GM12878 (cell line): ENCODE measurements around the gene LSR. TPM values are rescaled to one million over a fixed set of nuclear protein-coding genes. Genes with fewer than 3 reads are reported as not detected.

ENCODE experiments used
- ATAC-seq: fragments of 200-7000 bp; cut with Tn5 transposase; 3 replicates; pipeline ENCODE4 v1.9.1; 2020; ENCODE audit warnings: mild to moderate bottlenecking, moderate library complexity
- BruUV-seq: library from RNA; stranded (reverse); fragments of 400-500 nt; replicated peaks from 2 replicates; lab custom pipeline; 2021; lab: Mats Ljungman, UMichigan
- CTCF ChIA-PET: fragments of 300-600 bp; sonication (Branson Sonifier 250); formaldehyde crosslinking; extraction: SDS; loops from one replicate; lab custom pipeline; 2021; ENCODE audit warnings: inconsistent platforms; lab: Yijun Ruan, JAX
- POLR2A ChIA-PET: fragments of 350-600 bp; formaldehyde crosslinking; extraction: SDS; loops from one replicate; lab custom pipeline; 2021; ENCODE audit warnings: inconsistent platforms; lab: Charles Lee
- RAD21 ChIA-PET: fragments of 300-600 bp; sonication (Branson Sonifier 250); formaldehyde crosslinking; loops from one replicate; lab custom pipeline; 2023; ENCODE audit warnings: antibody characterized with exemption; ENCODE audit not compliant: unreplicated experiment; lab: Charles Lee
- SMC1A ChIA-PET: fragments of 300-600 bp; sonication (Branson Sonifier 250); formaldehyde crosslinking; loops from one replicate; lab custom pipeline; 2023; ENCODE audit not compliant: unreplicated experiment, uncharacterized antibody; lab: Charles Lee
- DNase-seq: peaks from one replicate; pipeline ENCODE4 v3.0.0-alpha.2; 2011; ENCODE audit warnings: low read depth, low spot score
- FAIRE-seq: peaks from 3 replicates; lab custom pipeline; 2011; peaks lifted over from hg19 to GRCh38; lab: Jason Lieb, UNC
- H2AFZ ChIP-seq: 2 replicates; pipeline ENCODE4 v1.6.0; 2011; ENCODE audit warnings: low read depth, low read length, control low read depth; ENCODE audit not compliant: control insufficient read depth
- H3K27ac ChIP-seq: 2 replicates; pipeline ENCODE4 v1.5.1; 2011; ENCODE audit warnings: control low read depth; ENCODE audit not compliant: control insufficient read depth, insufficient read depth
- H3K27me3 ChIP-seq, 2 experiments: replicated peaks in 1 of 2; 2 replicates each; pipeline versions ENCODE4 v1.6.0 to v1.6.1; 2011; ENCODE audit warnings: low read length in 1 of 2; ENCODE audit not compliant: control insufficient read depth in 2 of 2, insufficient read depth in 2 of 2
- H3K36me3 ChIP-seq, 2 experiments: 2 replicates each; pipeline ENCODE4 v1.5.1; 2011; ENCODE audit warnings: low read length in 1 of 2; ENCODE audit not compliant: control insufficient read depth in 2 of 2, insufficient read depth in 2 of 2
- H3K4me1 ChIP-seq: 2 replicates; pipeline ENCODE4 v1.6.1; 2011; ENCODE audit warnings: mild to moderate bottlenecking, low read length, moderate library complexity, mixed read lengths; ENCODE audit not compliant: control insufficient read depth, insufficient read depth
- H3K4me2 ChIP-seq: 2 replicates; pipeline ENCODE4 v1.6.0; 2011; ENCODE audit warnings: control low read depth; ENCODE audit not compliant: control insufficient read depth, insufficient read depth
- H3K4me3 ChIP-seq: fragments of 200-600 bp; sonication (generic); 2 replicates; pipeline ENCODE4 v1.5.1; 2016
- H3K79me2 ChIP-seq: 2 replicates; pipeline ENCODE4 v1.6.0; 2011; ENCODE audit warnings: low read length; ENCODE audit not compliant: control insufficient read depth, insufficient read depth
- H3K9ac ChIP-seq: 2 replicates; pipeline ENCODE4 v1.8.0; 2011; ENCODE audit warnings: low read length, control low read depth, mixed read lengths; ENCODE audit not compliant: control insufficient read depth, insufficient read depth
- H3K9me3 ChIP-seq: replicated peaks from 3 replicates; pipeline ENCODE4 v1.5.1; 2011; ENCODE audit warnings: mild to moderate bottlenecking, low read length; ENCODE audit not compliant: control insufficient read depth, insufficient read depth
- H4K20me1 ChIP-seq: 2 replicates; pipeline ENCODE4 v1.6.0; 2011; ENCODE audit not compliant: control insufficient read depth, insufficient read depth
- CBFB ChIP-seq: IDR thresholded peaks from 2 replicates; pipeline ENCODE4 v1.6.1; 2016; ENCODE audit warnings: antibody characterized with exemption, low read depth
- CHD4 ChIP-seq: fragments of 200-600 bp; sonication (generic); IDR thresholded peaks from 2 replicates; pipeline ENCODE4 v1.6.1; 2016; ENCODE audit warnings: mild to moderate bottlenecking
- DPF2 ChIP-seq: fragments of 450-650 bp; IDR thresholded peaks from 2 replicates; pipeline ENCODE4 v1.6.1; 2017; ENCODE audit warnings: mild to moderate bottlenecking
- HDGF ChIP-seq: fragments of 450-650 bp; IDR thresholded peaks from 2 replicates; pipeline ENCODE4 v1.6.1; 2016; ENCODE audit warnings: antibody characterized with exemption
- SKIL ChIP-seq: fragments of 450-650 bp; IDR thresholded peaks from 2 replicates; pipeline ENCODE4 v1.6.1; 2017; ENCODE audit warnings: mild to moderate bottlenecking, low read depth, inconsistent platforms; ENCODE audit not compliant: poor library complexity, severe bottlenecking
- USF1 ChIP-seq: IDR thresholded peaks from 2 replicates; pipeline ENCODE4 v1.6.1; 2011; ENCODE audit warnings: borderline replicate concordance, low read depth, mild to moderate bottlenecking, moderate library complexity, mixed read lengths, low read length; ENCODE audit not compliant: insufficient read depth; ENCODE audit errors: extremely low read length
- WGBS: methylation state at CpG from one replicate; pipeline ENCODE4 v1.1.6; 2016; ENCODE audit warnings: low lambda C conversion rate; ENCODE audit not compliant: insufficient replicate concordance, insufficient coverage; ENCODE audit errors: missing lambda C conversion rate; 5-methylcytosine and 5-hydroxymethylcytosine counted together
- in situ Hi-C: fragments of 300-500 bp; cut with MboI; formaldehyde crosslinking; loops from 9 replicates; pipeline ENCODE4 v1.14.3; 2018; ENCODE audit warnings: mixed read lengths
- intact Hi-C: fragments of 100-400 bp; cut with micrococcal nuclease; formaldehyde crosslinking; loops from one replicate; pipeline ENCODE4 v1.14.2; 2022; ENCODE audit not compliant: unreplicated experiment
- polyA plus RNA-seq, 11 experiments: library from polyadenylated mRNA; depleted of rRNA in 4 of 11; unstranded in 6 of 11; stranded (reverse) in 5 of 11; fragments of >200 nt; fragmentation: Nextera tagmentation in 4 of 11; fragmentation: Illumina TruSeq in 1 of 11; extraction: Ambion mirVana in 4 of 11; extraction: Trizol in 1 of 11; gene quantifications; 1 replicate in 1 of 11; 2 replicates in 10 of 11; pipeline versions ENCODE4 v1.2.1 to v1.2.3, GENCODE V29; 2011 to 2016; ENCODE audit warnings: inconsistent platforms in 2 of 11, missing spikeins in 2 of 11, low read depth in 1 of 11
- total RNA-seq, 4 experiments: library from RNA; depleted of rRNA in 3 of 4; stranded (reverse); fragments of >200 nt in 3 of 4; fragmentation: Illumina TruSeq in 1 of 4; extraction: Trizol in 1 of 4; gene quantifications; 2 replicates each; pipeline versions ENCODE4 v1.2.1 to v1.2.3, GENCODE V29; 2013 to 2021

Gene LSR
- total and polyA plus RNA-seq, 10 of the 15 experiments (the other 5 are each of a cell fraction or from before 2014, with no cell fraction given): 0.26 to 53.9 (median 26.3) TPM

GRCh38 chr19:35229601-35230000 is 19.2 kb upstream of the LSR start:
- no peak for TF ChIP-seq SKIL
- no peak for TF ChIP-seq CBFB
- TF ChIP-seq DPF2: no peak
- no peak for TF ChIP-seq USF1
- TF ChIP-seq HDGF: no peak
- TF ChIP-seq CHD4: no peak
- DNase-seq (no peak), ATAC-seq (no peak), FAIRE-seq (no peak)
- no peak overlapping the region for H3K27ac ChIP-seq
- ChIA-PET CTCF (no interaction called here), RAD21 (interaction anchor here (0.7 kb wide), 1 partner anchor 88 kb away, joined by 4 read pairs; no protein-coding TSS in a partner anchor), POLR2A (no interaction called here), SMC1A (no interaction called here)
- intact Hi-C loops: no loop called here
- no peak overlapping the region for H2AFZ ChIP-seq
- H3K4me2 ChIP-seq: no peak overlapping the region
- H4K20me1 ChIP-seq: no peaks in the 10 kb centered on the region
- in situ Hi-C loops: no loop called here
- BruUV-seq: no TSS peak
- H3K27me3 ChIP-seq: 0 out of 4 replicates have a peak, but pooled peaks cover 0 to 2% of the 10 kb centered on the region in 2 experiments
- no peaks in the 10 kb centered on the region for H3K4me1 ChIP-seq
- H3K4me3 ChIP-seq: no peak overlapping the region
- no peaks in the 10 kb centered on the region for H3K9me3 ChIP-seq
- H3K9ac ChIP-seq: no peak overlapping the region
- WGBS: 74% methylated on average over 8 of the region's 8 CpGs
- H3K79me2 ChIP-seq: no peaks in the 10 kb centered on the region
- no peaks in the 10 kb centered on the region for H3K36me3 ChIP-seq
